Activated T-cell treated with anti-CD3 and anti-CD28 coated beads for 48 hours (primary cell): ENCODE data around the gene PRH1.

Source experiments
- DNase-seq: peaks from one replicate; pipeline ENCODE4 v3.0.0-alpha.2; 2020; ENCODE audit warnings: low read depth

Gene PRH1

GRCh38 chr12:10838461-10838860 lies 45.6 kb downstream of the PRH1 start:
- DNase-seq = no peak
